Measurements from ENCODE around the gene EIF1AX.

DNA sequence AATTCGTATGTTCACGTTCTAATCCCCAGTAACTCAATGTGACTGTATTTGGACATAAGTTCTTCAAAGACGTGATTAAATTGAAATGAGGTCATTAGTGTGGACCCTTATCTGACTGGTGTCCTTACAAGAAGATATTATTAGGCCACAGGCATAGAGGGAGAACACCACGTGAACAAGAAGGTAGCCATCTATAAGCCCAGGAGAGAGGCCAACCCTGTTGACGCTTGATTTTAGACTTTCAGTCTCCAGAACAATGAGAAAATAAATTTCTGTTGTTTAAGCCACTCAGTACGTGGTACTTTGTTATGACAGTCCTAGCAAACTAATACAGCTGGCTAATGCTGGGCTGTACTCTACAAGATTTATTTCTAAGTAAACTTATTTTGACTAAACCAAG lies 1.5 kb upstream of the EIF1AX start:
- no peak for TF ChIP-seq POLR2AphosphoS5 (IDR thresholded peaks at IDR 0.05; ENCODE audit: borderline replicate concordance, low read depth, low read length)
- no peak for TF ChIP-seq EZH2 (IDR thresholded peaks at IDR 0.05)
- TF ChIP-seq FOXP2 (optimal IDR thresholded peaks at IDR 0.05; ENCODE audit: control extremely low read depth, extremely low read length, insufficient read depth): no peak
